Right ventricle myocardium superior (tissue), 1 donor: Measurements from ENCODE around the gene PPP1CA. TPM values are rescaled to one million over a fixed set of nuclear protein-coding genes. Genes with fewer than 3 reads are reported as not detected.

ENCODE experiments used
- ATAC-seq: fragments of 200-7000 bp; cut with Tn5 transposase; one replicate; pipeline ENCODE4 v1.9.1; 2020; ENCODE audit warnings: mild to moderate bottlenecking; ENCODE audit not compliant: poor library complexity
- DNase-seq: peaks from one replicate; pipeline ENCODE4 v3.0.0-alpha.2; 2020
- intact Hi-C: fragments of 100-400 bp; cut with DNase I; formaldehyde crosslinking; loops from one replicate; pipeline ENCODE4 v1.11.2; 2022
- long read RNA-seq: library from polyadenylated mRNA; unstranded; transcript quantifications from one replicate; pipeline ENCODE4 v2.0.0, GENCODE V29; 2021
- total RNA-seq: library from RNA; stranded (reverse); fragmentation: NEBNext Ultra II Directional; extraction: Animal tissue kit (Norgen Biotek cat#: 25700); gene quantifications from one replicate; pipeline ENCODE4 v1.2.1, GENCODE V29; 2021
- donor health status: DM: no; HTN: yes; CAD: no; lungs with severe emphysema.

PPP1CA gene
- total RNA-seq = 103 TPM
- long read RNA-seq, transcript PPP1CA-202 (6 exons, 1,054 nt) = minor isoform, 6 of 281 reads
- long read RNA-seq, transcript PPP1CA-203 (7 exons, 1,476 nt) = major isoform, 235 of 281 reads
- long read RNA-seq, transcript PPP1CA-204 (6 exons, 1,677 nt) = minor isoform, 27 of 281 reads
- long read RNA-seq, partial matches to known transcripts = 1 of 281 reads
- long read RNA-seq, other reads (novel, unspliced or antisense) = 8 of 281 reads

- intact Hi-C loops = loop anchor here (2.0 kb wide), 1 partner anchor 67 kb away; the partner anchor contains the start of gene TMEM134
- ATAC-seq = peak; percentile 89
- peak; percentile 93 for DNase-seq
Observed at GRCh38 chr11:67401495-67402191, at the start of gene PPP1CA. Gene PPP1CA, minus strand, starts transcription at chr11:67401858. Its CDS starts 76 bp downstream, at chr11:67401782.

- intact Hi-C loops = no loop called here
- no peak for DNase-seq
- no peak for ATAC-seq
Observed at GRCh38 chr11:67450796-67451657, 49.4 kb upstream of the PPP1CA start.

- ATAC-seq (peak; percentile 55), DNase-seq (no peak)
- intact Hi-C loops = no loop called here
Observed at GRCh38 chr11:67449116-67449844, 47.6 kb upstream of the PPP1CA start.

- ATAC-seq (no peak), DNase-seq (no peak)
- intact Hi-C loops = no loop called here
Observed at GRCh38 chr11:67448220-67448609, 46.6 kb upstream of the PPP1CA start.

GRCh38 chr11:67445515-67445914 is 43.9 kb upstream of the PPP1CA start:
- DNase-seq = no peak
- no peak for ATAC-seq
- intact Hi-C loops = no loop called here

- DNase-seq = no peak
Observed at GRCh38 chr11:67442504-67443404, 41.1 kb upstream of the PPP1CA start.

GRCh38 chr11:67441731-67442351 is 40.2 kb upstream of the PPP1CA start:
- ATAC-seq = no peak
- no peak for DNase-seq
- intact Hi-C loops = no loop called here

More at GRCh38 chr11:67442504-67443404, 41.1 kb upstream of the PPP1CA start:
- no peak for ATAC-seq
- intact Hi-C loops = no loop called here

- DNase-seq (no peak), ATAC-seq (no peak)
- intact Hi-C loops = no loop called here
Observed at GRCh38 chr11:67441098-67441563, 39.5 kb upstream of the PPP1CA start.

GRCh38 chr11:67440229-67441097 is 38.8 kb upstream of the PPP1CA start:
- DNase-seq = no peak
- intact Hi-C loops = no loop called here
- ATAC-seq = no peak

GRCh38 chr11:67439321-67440228 is 37.9 kb upstream of the PPP1CA start:
- intact Hi-C loops = no loop called here
- no peak for DNase-seq
- no peak for ATAC-seq

- no peak for ATAC-seq
- no peak for DNase-seq
- intact Hi-C loops = no loop called here
Observed at GRCh38 chr11:67438158-67438902, 36.7 kb upstream of the PPP1CA start.

- intact Hi-C loops = no loop called here
- ATAC-seq = no peak
- no peak for DNase-seq
Observed at GRCh38 chr11:67437809-67438157, 36.1 kb upstream of the PPP1CA start.

- ATAC-seq (no peak), DNase-seq (no peak)
- intact Hi-C loops = no loop called here
Observed at GRCh38 chr11:67437082-67437808, 35.6 kb upstream of the PPP1CA start, which contains the start of gene PTPRCAP. Gene PTPRCAP, minus strand, starts transcription at chr11:67437682. Its CDS starts 63 bp downstream, at chr11:67437619.

- intact Hi-C loops = no loop called here
- ATAC-seq (no peak), DNase-seq (no peak)
Observed at GRCh38 chr11:67436459-67437081, 34.9 kb upstream of the PPP1CA start.
